IMR-90 (cell line): ENCODE data around the gene ZNF705A. TPM values are rescaled to one million over a fixed set of nuclear protein-coding genes. Genes with fewer than 3 reads are reported as not detected.
"Not testable (repeated sequence)": the region's sequence is repeated elsewhere in the genome, so short reads cannot be mapped to it uniquely, and the experiment has no call there.

Source experiments
- ATAC-seq: fragments of 200-7000 bp; cut with Tn5 transposase; 2 replicates; pipeline ENCODE4 v1.9.1; 2020; ENCODE audit warnings: low read depth, mild to moderate bottlenecking, moderate library complexity
- BruUV-seq: library from RNA; stranded (reverse); fragments of 400-500 nt; replicated peaks from 2 replicates; lab custom pipeline; 2021; lab: Mats Ljungman, UMichigan
- CTCF ChIA-PET: fragments of 300-600 bp; formaldehyde crosslinking; extraction: SDS; loops from one replicate; lab custom pipeline; 2021; ENCODE audit warnings: antibody characterized with exemption; lab: Yijun Ruan, JAX
- POLR2A ChIA-PET: fragments of 300-600 bp; sonication (Branson Sonifier 250); formaldehyde crosslinking; loops from one replicate; lab custom pipeline; 2022; ENCODE audit warnings: antibody characterized with exemption; ENCODE audit not compliant: unreplicated experiment; lab: Charles Lee
- DNase-seq: peaks from one replicate; pipeline ENCODE4 v3.0.0; 2013
- H2AFZ ChIP-seq: replicated peaks from 2 replicates; pipeline ENCODE3; 2013; ENCODE audit warnings: low read length, mild to moderate bottlenecking; ENCODE audit not compliant: poor library complexity
- H2AK5ac ChIP-seq: 2 replicates; pipeline ENCODE4 v1.6.1; 2013; ENCODE audit warnings: low read depth, low read length, inconsistent platforms
- H2AK9ac ChIP-seq: replicated peaks from 2 replicates; pipeline ENCODE3; 2013; ENCODE audit warnings: mild to moderate bottlenecking, low read depth, low read length, moderate library complexity; ENCODE audit not compliant: poor library complexity
- H2BK120ac ChIP-seq: 2 replicates; pipeline ENCODE4 v1.6.1; 2013; ENCODE audit warnings: low read depth, low read length, inconsistent platforms
- H2BK15ac ChIP-seq: 3 replicates; pipeline ENCODE4 v1.6.1; 2013; ENCODE audit warnings: low read depth, low read length, inconsistent platforms
- H2BK20ac ChIP-seq: 2 replicates; pipeline ENCODE4 v1.6.1; 2013; ENCODE audit warnings: low read depth, mild to moderate bottlenecking, inconsistent platforms, low read length, moderate library complexity
- H2BK5ac ChIP-seq: 2 replicates; pipeline ENCODE4 v1.6.1; 2013; ENCODE audit warnings: mild to moderate bottlenecking, low read depth, low read length, inconsistent platforms; ENCODE audit not compliant: poor library complexity, severe bottlenecking
- H3K14ac ChIP-seq: replicated peaks from 2 replicates; pipeline ENCODE4 v1.6.1; 2013; ENCODE audit warnings: low read depth, low read length, inconsistent platforms
- H3K18ac ChIP-seq: 2 replicates; pipeline ENCODE4 v1.6.1; 2013; ENCODE audit warnings: low read depth, low read length, control low read depth
- H3K23ac ChIP-seq: 2 replicates; pipeline ENCODE4 v1.6.1; 2013; ENCODE audit warnings: low read depth, low read length, inconsistent platforms
- H3K27ac ChIP-seq: 2 replicates; pipeline ENCODE4 v1.5.1; 2013; ENCODE audit warnings: mild to moderate bottlenecking, control low read depth, low read length; ENCODE audit not compliant: insufficient read depth
- H3K27me3 ChIP-seq: 2 replicates; pipeline ENCODE4 v1.6.1; 2013; ENCODE audit warnings: low read length; ENCODE audit not compliant: control insufficient read depth, insufficient read depth
- H3K36me3 ChIP-seq: 2 replicates; pipeline ENCODE4 v1.6.1; 2013; ENCODE audit warnings: low read length, mixed read lengths; ENCODE audit not compliant: control insufficient read depth, insufficient read depth
- H3K4ac ChIP-seq: 2 replicates; pipeline ENCODE4 v1.6.1; 2013; ENCODE audit warnings: low read depth, low read length, inconsistent platforms
- H3K4me1 ChIP-seq: 2 replicates; pipeline ENCODE4 v1.6.1; 2013; ENCODE audit warnings: low read length, mixed read lengths; ENCODE audit not compliant: control insufficient read depth, insufficient read depth
- H3K4me2 ChIP-seq: 2 replicates; pipeline ENCODE4 v1.6.1; 2013; ENCODE audit warnings: low read depth, mild to moderate bottlenecking, control low read depth, low read length, moderate library complexity
- H3K4me3 ChIP-seq: 2 replicates; pipeline ENCODE4 v1.5.1; 2013; ENCODE audit warnings: low read depth, mild to moderate bottlenecking, control low read depth, low read length, moderate library complexity; ENCODE audit not compliant: insufficient read depth
- H3K56ac ChIP-seq: 2 replicates; pipeline ENCODE4 v1.6.1; 2013; ENCODE audit warnings: low read length, inconsistent platforms; ENCODE audit not compliant: insufficient read depth; ENCODE audit errors: extremely low read depth
- H3K79me1 ChIP-seq, 2 experiments: 2 replicates each; pipeline ENCODE4 v1.6.1; 2013; ENCODE audit warnings: low read length in 2 of 2, inconsistent platforms in 1 of 2, low read depth in 1 of 2
- H3K9ac ChIP-seq: 2 replicates; pipeline ENCODE4 v1.6.1; 2013; ENCODE audit warnings: low read depth, low read length, control low read depth
- H3K9me1 ChIP-seq: 2 replicates; pipeline ENCODE4 v1.6.1; 2013; ENCODE audit warnings: low read length, inconsistent platforms; ENCODE audit not compliant: insufficient read depth
- H3K9me3 ChIP-seq: 2 replicates; pipeline ENCODE4 v1.6.1; 2013; ENCODE audit warnings: low read length; ENCODE audit not compliant: control insufficient read depth, insufficient read depth
- H4K20me1 ChIP-seq: 2 replicates; pipeline ENCODE4 v1.6.1; 2013; ENCODE audit warnings: low read length, inconsistent platforms; ENCODE audit not compliant: insufficient read depth
- H4K5ac ChIP-seq: 2 replicates; pipeline ENCODE4 v1.6.1; 2013; ENCODE audit warnings: mild to moderate bottlenecking, low read depth, low read length, control low read depth
- H4K8ac ChIP-seq, 2 experiments: 2 replicates each; pipeline ENCODE4 v1.6.1; 2013; ENCODE audit warnings: low read depth in 2 of 2, low read length in 2 of 2, control low read depth in 1 of 2, inconsistent platforms in 1 of 2
- H4K91ac ChIP-seq: 2 replicates; pipeline ENCODE4 v1.6.1; 2013; ENCODE audit warnings: low read depth, low read length, inconsistent platforms; ENCODE audit not compliant: insufficient read depth
- WGBS, 2 experiments: methylation state at CpG; one replicate each; pipeline versions ENCODE4 v1.1.5 to v1.1.7; 2013; ENCODE audit warnings: missing lambda C conversion rate in 2 of 2; ENCODE audit not compliant: insufficient read length in 1 of 2; ENCODE audit errors: extremely low coverage in 2 of 2; 5-methylcytosine and 5-hydroxymethylcytosine counted together
- dilution Hi-C: fragments of 300-500 bp; cut with HindIII; formaldehyde crosslinking; loops from one replicate; pipeline ENCODE4 v1.14.3; 2018; ENCODE audit warnings: low sequenced_read_pairs; ENCODE audit not compliant: unreplicated experiment
- in situ Hi-C: fragments of 300-500 bp; cut with MboI; formaldehyde crosslinking; loops from 3 replicates; pipeline ENCODE4 v1.14.3; 2019; ENCODE audit warnings: low sequenced_read_pairs, inconsistent platforms, mixed read lengths
- intact Hi-C: fragments of 100-400 bp; cut with micrococcal nuclease; formaldehyde crosslinking; loops from 2 replicates; pipeline ENCODE4 v1.10.0; 2022
- polyA plus RNA-seq, 3 experiments: library from polyadenylated mRNA; depleted of rRNA; stranded (reverse); fragments of >200 nt; gene quantifications; 2 replicates each; pipeline ENCODE4 v1.2.3, GENCODE V29; 2012; ENCODE audit warnings: low replicate concordance in 1 of 3
- total RNA-seq: library from RNA; depleted of rRNA; stranded (reverse); fragments of >200 nt; gene quantifications from 2 replicates; pipeline ENCODE4 v1.2.3, GENCODE V29; 2012

The ZNF705A gene
- total and polyA plus RNA-seq, 2 of the 4 experiments (the other 2 are of a cell fraction), result not detected

GRCh38 chr12:8134398-8134930 lies 22.4 kb upstream of the ZNF705A start:
- H3K79me1 ChIP-seq, H4K5ac ChIP-seq, H3K27me3 ChIP-seq, DNase-seq, H3K23ac ChIP-seq, ATAC-seq, H4K91ac ChIP-seq, H3K36me3 ChIP-seq, H3K27ac ChIP-seq, H3K4me1 ChIP-seq, H2BK120ac ChIP-seq, H3K4ac ChIP-seq, in situ Hi-C loops, H2AK9ac ChIP-seq, H3K9ac ChIP-seq, H2BK20ac ChIP-seq, H2AFZ ChIP-seq, BruUV-seq, H4K8ac ChIP-seq, H3K56ac ChIP-seq, H2AK5ac ChIP-seq, H2BK15ac ChIP-seq, H3K4me2 ChIP-seq, POLR2A ChIA-PET, H3K9me3 ChIP-seq, H3K9me1 ChIP-seq, dilution Hi-C loops, H3K14ac ChIP-seq, H3K18ac ChIP-seq, H3K4me3 ChIP-seq, CTCF ChIA-PET, H4K20me1 ChIP-seq, H2BK5ac ChIP-seq, intact Hi-C loops: not testable (repeated sequence)
- WGBS, 2 experiments, result 92% methylated on average over 8 of the region's 23 CpGs; no CpG with 5 or more reads in 1 of the 2 experiments

- H3K56ac ChIP-seq, H2AK5ac ChIP-seq, dilution Hi-C loops, H4K20me1 ChIP-seq, H3K36me3 ChIP-seq, H3K23ac ChIP-seq, H3K9me1 ChIP-seq, H3K27me3 ChIP-seq, H4K91ac ChIP-seq, POLR2A ChIA-PET, H4K8ac ChIP-seq, intact Hi-C loops, H3K79me1 ChIP-seq, H3K9me3 ChIP-seq, ATAC-seq, H2AK9ac ChIP-seq, H3K4me3 ChIP-seq, H3K4ac ChIP-seq, H3K18ac ChIP-seq, H2BK20ac ChIP-seq, H3K14ac ChIP-seq, H3K4me1 ChIP-seq, H2BK120ac ChIP-seq, in situ Hi-C loops, H4K5ac ChIP-seq, H3K9ac ChIP-seq, H2AFZ ChIP-seq, H2BK5ac ChIP-seq, CTCF ChIA-PET, H2BK15ac ChIP-seq, DNase-seq, BruUV-seq, H3K4me2 ChIP-seq, H3K27ac ChIP-seq: not testable (repeated sequence)
- 87% methylated on average over 2 of the region's 8 CpGs; no CpG with 5 or more reads in 1 of the 2 experiments for whole genome bisulfite sequencing, 2 experiments
Observed at GRCh38 chr12:8141647-8142046, 15.2 kb upstream of the ZNF705A start.
